OCI-LY1 (cell line): ENCODE data around the gene ATP5MK.

Experiments used
- CTCF ChIP-seq: fragments of 200-600 bp; sonication (generic), shearing (Covaris generic); IDR thresholded peaks from 2 replicates; pipeline ENCODE4 v1.5.1; 2017; ENCODE audit warnings: mild to moderate bottlenecking, antibody characterized with exemption, low read length, moderate library complexity, mixed read lengths
- EZH2 ChIP-seq: fragments of 200-600 bp; sonication (generic), shearing (Covaris generic); IDR thresholded peaks from 2 replicates; pipeline ENCODE4 v1.8.0; 2017; ENCODE audit warnings: borderline replicate concordance, mixed run types, mild to moderate bottlenecking, antibody characterized with exemption, low read length, moderate library complexity, mixed read lengths

GRCh38 chr10:103431902-103432301, 35.6 kb upstream of the ATP5MK start:
- no peak for TF ChIP-seq CTCF
- no peak for TF ChIP-seq EZH2
